ENCODE measurements around the gene RHEB. TPM values are rescaled to one million over a fixed set of nuclear protein-coding genes. Genes with fewer than 3 reads are reported as not detected.

RHEB gene
- total RNA-seq, 1 donor from 2014 or later: 103 TPM

DNA sequence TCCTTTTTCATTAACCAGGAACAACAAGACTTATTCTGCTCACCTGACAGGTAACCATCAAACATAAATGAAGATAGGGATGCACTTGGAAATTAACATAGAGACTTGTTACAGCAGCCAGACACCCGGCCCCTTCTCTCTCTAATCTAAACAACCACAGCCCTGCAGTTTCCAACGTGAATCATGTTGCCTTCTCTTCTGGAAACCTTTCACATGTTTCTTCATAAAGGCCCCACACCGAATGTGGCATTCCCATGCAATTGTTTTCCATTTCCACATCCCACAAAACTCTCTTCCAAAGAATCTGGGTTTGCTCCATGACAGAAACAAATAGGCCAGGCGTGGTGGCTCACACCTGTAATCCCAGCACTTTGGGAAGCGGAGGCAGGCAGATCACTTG lies 94.9 kb downstream of the RHEB start:
- intact Hi-C loops (cut with DNase I): no loop called here
- DNase-seq (no peak), ATAC-seq (no peak)
- no peaks in the 10 kb centered on the region for H3K9me3 ChIP-seq
- peaks cover 34% of the 10 kb centered on the region for H3K4me1 ChIP-seq
- no peak overlapping the region for H3K4me3 ChIP-seq
- TF ChIP-seq, protein P1, sequence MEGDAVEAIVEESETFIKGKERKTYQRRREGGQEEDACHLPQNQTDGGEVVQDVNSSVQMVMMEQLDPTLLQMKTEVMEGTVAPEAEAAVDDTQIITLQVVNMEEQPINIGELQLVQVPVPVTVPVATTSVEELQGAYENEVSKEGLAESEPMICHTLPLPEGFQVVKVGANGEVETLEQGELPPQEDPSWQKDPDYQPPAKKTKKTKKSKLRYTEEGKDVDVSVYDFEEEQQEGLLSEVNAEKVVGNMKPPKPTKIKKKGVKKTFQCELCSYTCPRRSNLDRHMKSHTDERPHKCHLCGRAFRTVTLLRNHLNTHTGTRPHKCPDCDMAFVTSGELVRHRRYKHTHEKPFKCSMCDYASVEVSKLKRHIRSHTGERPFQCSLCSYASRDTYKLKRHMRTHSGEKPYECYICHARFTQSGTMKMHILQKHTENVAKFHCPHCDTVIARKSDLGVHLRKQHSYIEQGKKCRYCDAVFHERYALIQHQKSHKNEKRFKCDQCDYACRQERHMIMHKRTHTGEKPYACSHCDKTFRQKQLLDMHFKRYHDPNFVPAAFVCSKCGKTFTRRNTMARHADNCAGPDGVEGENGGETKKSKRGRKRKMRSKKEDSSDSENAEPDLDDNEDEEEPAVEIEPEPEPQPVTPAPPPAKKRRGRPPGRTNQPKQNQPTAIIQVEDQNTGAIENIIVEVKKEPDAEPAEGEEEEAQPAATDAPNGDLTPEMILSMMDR (IDR thresholded peaks at IDR 0.05): no peak
- H3K27me3 ChIP-seq: no peaks in the 10 kb centered on the region
- no peaks in the 10 kb centered on the region for H3K36me3 ChIP-seq
- no peak overlapping the region for H3K27ac ChIP-seq

DNA sequence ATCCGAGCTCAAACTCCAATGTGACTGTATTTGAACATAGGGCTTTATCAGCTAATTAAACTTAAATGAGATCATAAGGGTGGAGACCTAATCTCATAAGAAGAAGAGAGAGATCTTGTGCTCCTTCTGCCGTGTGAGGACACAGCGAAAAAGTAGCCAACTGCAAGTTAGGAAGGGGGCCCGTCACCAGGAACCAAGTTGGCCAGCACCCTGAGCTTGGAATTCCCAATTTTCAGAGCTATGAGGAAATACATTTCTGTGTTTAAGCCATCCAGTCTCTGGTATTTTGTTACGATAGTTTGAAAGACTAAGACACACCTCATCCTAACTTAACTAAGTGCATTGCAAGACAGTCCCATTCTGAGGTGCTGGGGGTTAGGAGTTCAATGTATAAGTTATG lies 95.8 kb downstream of the RHEB start:
- Histone ChIP-seq H3K27ac (no peak overlapping the region), H3K9me3 (no peaks in the 10 kb centered on the region), H3K4me3 (no peak overlapping the region), H3K36me3 (no peaks in the 10 kb centered on the region), H3K27me3 (no peaks in the 10 kb centered on the region), H3K4me1 (peaks cover 25% of the 10 kb centered on the region)
- DNase-seq: no peak
- no peak for ATAC-seq
- intact Hi-C loops (cut with DNase I): no loop called here
- TF ChIP-seq, protein P1 (IDR thresholded peaks at IDR 0.05): no peak

DNA sequence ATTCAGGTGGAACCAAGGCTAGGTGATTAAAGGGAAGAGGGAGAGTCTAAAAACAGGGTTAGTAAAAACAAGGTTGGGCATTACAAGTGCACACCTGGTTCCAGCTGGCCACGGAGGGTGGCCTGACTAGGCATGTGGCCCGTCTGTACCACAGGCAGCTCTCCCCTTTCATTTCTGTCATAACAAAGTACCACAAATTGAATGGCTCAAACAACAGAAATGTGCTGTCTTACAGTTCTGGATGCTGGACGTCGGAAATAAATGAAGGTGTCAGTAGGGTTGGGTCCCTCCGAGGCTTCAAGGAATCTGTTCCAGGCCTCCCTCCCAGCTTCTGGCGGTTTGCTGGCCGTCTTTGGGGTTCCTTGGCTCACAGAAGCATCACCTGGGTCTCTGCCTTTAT lies 96.5 kb downstream of the RHEB start:
- no peaks in the 10 kb centered on the region for H3K36me3 ChIP-seq
- intact Hi-C loops (cut with DNase I): no loop called here
- TF ChIP-seq, protein P1 (IDR thresholded peaks at IDR 0.05): no peak
- H3K27me3 ChIP-seq: no peaks in the 10 kb centered on the region
- ATAC-seq (no peak), DNase-seq (no peak)
- no peak overlapping the region for H3K4me3 ChIP-seq
- no peaks in the 10 kb centered on the region for H3K9me3 ChIP-seq
- H3K27ac ChIP-seq: no peak overlapping the region
- peaks cover 19% of the 10 kb centered on the region for H3K4me1 ChIP-seq

DNA sequence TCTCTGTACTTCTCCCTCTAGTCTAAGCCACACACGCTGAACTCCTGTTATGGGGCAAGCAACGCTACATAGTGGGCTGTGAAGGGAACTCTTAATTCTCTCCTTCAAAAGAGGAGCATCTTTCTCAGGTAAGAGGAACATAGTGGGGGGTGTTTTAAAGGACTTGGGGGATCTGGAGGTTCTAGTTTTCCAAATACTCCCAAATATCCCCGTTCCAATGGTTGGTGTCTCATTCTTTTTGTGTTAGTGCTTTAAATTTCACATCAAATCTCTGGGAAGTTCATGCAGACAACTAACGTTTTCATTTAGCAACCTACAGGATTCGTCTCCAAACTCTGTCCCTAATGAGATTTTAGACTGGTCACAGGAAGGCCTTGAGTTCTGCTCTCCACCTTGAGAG lies 97.5 kb downstream of the RHEB start:
- DNase-seq (no peak), ATAC-seq (no peak)
- no peak overlapping the region for H3K27ac ChIP-seq
- TF ChIP-seq, protein P1 (IDR thresholded peaks at IDR 0.05): no peak
- H3K27me3 ChIP-seq: no peaks in the 10 kb centered on the region
- no peaks in the 10 kb centered on the region for H3K36me3 ChIP-seq
- intact Hi-C loops (cut with DNase I): no loop called here
- H3K4me1 ChIP-seq: peaks cover 12% of the 10 kb centered on the region
- no peaks in the 10 kb centered on the region for H3K9me3 ChIP-seq
- H3K4me3 ChIP-seq: no peak overlapping the region

DNA sequence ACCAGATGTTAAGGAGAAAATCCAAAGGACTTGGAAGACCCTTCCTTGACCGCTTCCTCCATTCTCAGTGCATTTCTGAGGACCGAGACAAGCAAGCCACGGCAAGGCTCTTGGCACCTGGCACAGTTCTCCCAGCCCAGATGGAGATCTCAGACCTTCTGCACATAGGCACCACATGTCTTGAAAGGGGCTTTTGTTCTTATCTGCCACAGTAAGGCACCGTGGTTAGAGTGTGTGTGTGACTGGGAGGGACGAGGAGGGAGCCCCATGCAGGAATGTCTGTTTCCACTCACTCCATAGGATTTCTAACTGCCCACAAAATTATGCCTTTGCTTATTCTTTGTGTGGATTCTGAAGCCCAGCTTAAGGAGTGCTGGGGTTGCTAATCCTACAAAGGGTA lies 99.6 kb downstream of the RHEB start:
- no peak overlapping the region for H3K4me3 ChIP-seq
- TF ChIP-seq, protein P1 (IDR thresholded peaks at IDR 0.05): no peak
- no peaks in the 10 kb centered on the region for H3K36me3 ChIP-seq
- no peaks in the 10 kb centered on the region for H3K27me3 ChIP-seq
- ATAC-seq: no peak
- H3K27ac ChIP-seq: no peak overlapping the region
- intact Hi-C loops (cut with DNase I): no loop called here
- DNase-seq: no peak
- peaks cover 6% of the 10 kb centered on the region for H3K4me1 ChIP-seq
- H3K9me3 ChIP-seq: no peaks in the 10 kb centered on the region

DNA sequence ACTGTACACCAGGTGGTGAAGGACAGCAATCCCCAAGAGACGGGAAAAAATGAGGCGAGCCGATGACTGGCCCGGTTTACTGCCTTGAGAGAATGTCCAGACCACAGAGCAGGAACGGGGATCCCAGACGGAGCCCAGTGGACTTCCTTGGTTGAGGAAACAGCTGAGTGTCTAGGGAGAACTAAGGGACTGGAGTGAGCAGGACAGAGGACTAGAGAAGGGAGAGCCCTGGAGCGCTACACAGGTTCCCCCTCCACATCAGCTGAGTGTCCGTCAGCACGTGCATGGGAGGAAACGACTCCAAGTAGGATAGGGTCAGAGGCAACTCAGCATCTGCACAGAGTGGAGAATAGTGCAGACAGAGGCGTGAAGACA lies 102.8 kb downstream of the RHEB start:
- Histone ChIP-seq H3K27ac (no peak overlapping the region), H3K36me3 (no peaks in the 10 kb centered on the region), H3K4me3 (no peak overlapping the region), H3K27me3 (no peaks in the 10 kb centered on the region), H3K9me3 (no peaks in the 10 kb centered on the region), H3K4me1 (peaks cover 6% of the 10 kb centered on the region)
- peak; percentile 55 for ATAC-seq
- DNase-seq: no peak
- intact Hi-C loops (cut with DNase I): no loop called here
- TF ChIP-seq, protein P1 (IDR thresholded peaks at IDR 0.05): no peak

Measured in upper lobe of right lung (tissue), 1 donor.